MM.1S (cell line): ENCODE results near the gene TTL.
"Not testable (repeated sequence)": the region's sequence is repeated elsewhere in the genome, so short reads cannot be mapped to it uniquely, and the experiment has no call there.

Source experiments
- DNase-seq: peaks from one replicate; pipeline ENCODE4 v3.0.0-alpha.2; 2015
- H2AFZ ChIP-seq: fragments of 300-600 bp; sonication (generic); 2 replicates; pipeline ENCODE4 v1.6.0; 2016; ENCODE audit warnings: antibody characterized with exemption, low read length
- H3F3A ChIP-seq: fragments of 300-600 bp; sonication (generic); 2 replicates; pipeline ENCODE4 v1.6.1; 2016; ENCODE audit warnings: mild to moderate bottlenecking, antibody characterized with exemption, low read length, moderate library complexity, mixed read lengths; ENCODE audit not compliant: insufficient read depth
- H3K27ac ChIP-seq: fragments of 300-600 bp; sonication (generic); 2 replicates; pipeline ENCODE4 v1.5.1; 2016; ENCODE audit warnings: mild to moderate bottlenecking, low read length
- H3K27me3 ChIP-seq: fragments of 300-600 bp; sonication (generic); replicated peaks from 2 replicates; pipeline ENCODE4 v1.6.0; 2016; ENCODE audit warnings: low read length; ENCODE audit not compliant: insufficient read depth
- H3K36me3 ChIP-seq: fragments of 300-600 bp; sonication (generic); replicated peaks from 2 replicates; pipeline ENCODE4 v1.6.1; 2016; ENCODE audit warnings: mild to moderate bottlenecking, low read length, mixed read lengths; ENCODE audit not compliant: insufficient read depth
- H3K4me1 ChIP-seq: fragments of 300-600 bp; sonication (generic); 2 replicates; pipeline ENCODE4 v1.6.1; 2016; ENCODE audit warnings: low read length, mixed read lengths
- H3K4me2 ChIP-seq: fragments of 300-600 bp; sonication (generic); 2 replicates; pipeline ENCODE4 v1.6.0; 2016; ENCODE audit warnings: low read depth, low read length
- H3K4me3 ChIP-seq: fragments of 300-600 bp; sonication (generic); 2 replicates; pipeline ENCODE4 v1.5.1; 2016; ENCODE audit warnings: low read length, mixed read lengths
- H3K79me2 ChIP-seq: fragments of 300-600 bp; sonication (generic); 2 replicates; pipeline ENCODE4 v1.6.1; 2016; ENCODE audit warnings: mixed run types, low read length, mixed read lengths
- H3K9ac ChIP-seq: fragments of 300-600 bp; sonication (generic); 2 replicates; pipeline ENCODE4 v1.6.1; 2016; ENCODE audit warnings: low read length, mixed read lengths
- H3K9me2 ChIP-seq: fragments of 300-600 bp; sonication (generic); replicated peaks from 2 replicates; pipeline ENCODE4 v1.6.1; 2016; ENCODE audit warnings: mild to moderate bottlenecking, low read length, mixed read lengths; ENCODE audit not compliant: insufficient read depth
- H3K9me3 ChIP-seq: fragments of 300-600 bp; sonication (generic); replicated peaks from 2 replicates; pipeline ENCODE4 v1.6.1; 2016; ENCODE audit warnings: mild to moderate bottlenecking, low read length, mixed read lengths; ENCODE audit not compliant: insufficient read depth
- H4K20me1 ChIP-seq: fragments of 300-600 bp; sonication (generic); 2 replicates; pipeline ENCODE4 v1.6.1; 2016; ENCODE audit warnings: mild to moderate bottlenecking, low read length, moderate library complexity, mixed read lengths; ENCODE audit not compliant: insufficient read depth
- EZH2 ChIP-seq: fragments of 300-600 bp; sonication (generic); optimal IDR thresholded peaks from 2 replicates; pipeline ENCODE3; 2017; ENCODE audit warnings: low read depth, mild to moderate bottlenecking, antibody characterized with exemption, low read length, mixed read lengths
- EZH2phosphoT487 ChIP-seq: fragments of 300-600 bp; sonication (generic); IDR thresholded peaks from 2 replicates; pipeline ENCODE4 v1.6.1; 2018; ENCODE audit warnings: antibody characterized with exemption, low read length
- TF ChIP-seq, protein P1 (sequence below): fragments of 300-600 bp; sonication (generic); IDR thresholded peaks from 2 replicates; pipeline ENCODE4 v1.5.1; 2016; ENCODE audit warnings: antibody characterized with exemption, low read length, mixed read lengths

Gene TTL

DNA sequence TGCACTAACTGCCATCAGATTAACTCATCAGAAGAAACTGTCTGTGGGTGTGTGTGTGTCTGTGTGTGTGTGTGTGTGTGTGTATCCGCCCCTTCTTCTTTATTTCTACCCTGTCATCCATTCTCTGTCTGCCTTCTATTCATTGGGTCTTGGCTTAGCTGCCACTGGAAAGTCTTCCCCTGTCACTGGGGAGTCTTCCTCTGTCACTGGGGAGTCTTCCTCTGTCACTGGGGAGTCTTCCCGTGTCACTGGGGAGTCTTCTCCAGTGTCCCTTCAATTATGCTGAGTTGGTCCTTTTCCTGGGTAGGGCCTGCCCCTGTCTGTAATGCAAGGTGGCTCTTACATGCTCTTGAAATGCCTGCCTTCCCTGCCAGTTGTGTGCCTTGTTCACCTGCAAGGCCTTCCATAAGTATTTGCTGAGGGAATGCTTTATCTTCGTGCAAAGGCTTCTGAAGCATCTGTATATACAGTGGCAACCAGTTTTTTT, 41.4 kb downstream of the TTL start:
- no peak overlapping the region for H3K4me3 ChIP-seq
- TF ChIP-seq, protein P1, sequence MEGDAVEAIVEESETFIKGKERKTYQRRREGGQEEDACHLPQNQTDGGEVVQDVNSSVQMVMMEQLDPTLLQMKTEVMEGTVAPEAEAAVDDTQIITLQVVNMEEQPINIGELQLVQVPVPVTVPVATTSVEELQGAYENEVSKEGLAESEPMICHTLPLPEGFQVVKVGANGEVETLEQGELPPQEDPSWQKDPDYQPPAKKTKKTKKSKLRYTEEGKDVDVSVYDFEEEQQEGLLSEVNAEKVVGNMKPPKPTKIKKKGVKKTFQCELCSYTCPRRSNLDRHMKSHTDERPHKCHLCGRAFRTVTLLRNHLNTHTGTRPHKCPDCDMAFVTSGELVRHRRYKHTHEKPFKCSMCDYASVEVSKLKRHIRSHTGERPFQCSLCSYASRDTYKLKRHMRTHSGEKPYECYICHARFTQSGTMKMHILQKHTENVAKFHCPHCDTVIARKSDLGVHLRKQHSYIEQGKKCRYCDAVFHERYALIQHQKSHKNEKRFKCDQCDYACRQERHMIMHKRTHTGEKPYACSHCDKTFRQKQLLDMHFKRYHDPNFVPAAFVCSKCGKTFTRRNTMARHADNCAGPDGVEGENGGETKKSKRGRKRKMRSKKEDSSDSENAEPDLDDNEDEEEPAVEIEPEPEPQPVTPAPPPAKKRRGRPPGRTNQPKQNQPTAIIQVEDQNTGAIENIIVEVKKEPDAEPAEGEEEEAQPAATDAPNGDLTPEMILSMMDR: no peak
- TF ChIP-seq EZH2 (no peak), EZH2phosphoT487 (no peak)
- H3K9me2 ChIP-seq: no peaks in the 10 kb centered on the region
- no peaks in the 10 kb centered on the region for H3K79me2 ChIP-seq
- H3K9me3 ChIP-seq: no peaks in the 10 kb centered on the region
- H3K9ac ChIP-seq: no peak overlapping the region
- no peak for DNase-seq
- no peak overlapping the region for H3K27ac ChIP-seq
- no peaks in the 10 kb centered on the region for H4K20me1 ChIP-seq
- no peaks in the 10 kb centered on the region for H3K36me3 ChIP-seq
- H3K27me3 ChIP-seq: no peaks in the 10 kb centered on the region
- no peaks in the 10 kb centered on the region for H3F3A ChIP-seq
- no peaks in the 10 kb centered on the region for H3K4me1 ChIP-seq
- no peak overlapping the region for H2AFZ ChIP-seq
- H3K4me2 ChIP-seq: no peak overlapping the region

DNA sequence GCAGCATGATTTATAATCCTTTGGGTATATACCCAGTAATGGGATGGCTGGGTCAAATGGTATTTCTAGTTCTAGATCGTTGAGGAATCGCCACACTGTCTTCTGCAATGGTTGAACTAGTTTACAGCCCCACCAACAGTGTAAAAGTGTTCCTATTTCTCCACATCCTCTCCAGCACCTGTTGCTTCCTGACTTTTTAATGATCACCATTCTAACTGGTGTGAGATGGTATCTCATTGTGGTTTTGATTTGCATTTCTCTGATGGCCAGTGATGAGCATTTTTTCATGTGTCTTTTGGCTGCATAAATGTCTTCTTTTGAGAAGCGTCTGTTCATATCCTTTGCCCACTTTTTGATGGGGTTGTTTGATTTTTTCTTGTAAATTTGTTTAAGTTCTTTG, 42.3 kb downstream of the TTL start:
- H3K4me3 ChIP-seq, H3K9me3 ChIP-seq, DNase-seq, H3K27ac ChIP-seq, H3K27me3 ChIP-seq, H3K9ac ChIP-seq, H3K79me2 ChIP-seq, H3K4me2 ChIP-seq, H2AFZ ChIP-seq, H3F3A ChIP-seq, H4K20me1 ChIP-seq, H3K36me3 ChIP-seq, H3K4me1 ChIP-seq, H3K9me2 ChIP-seq: not testable (repeated sequence)

DNA sequence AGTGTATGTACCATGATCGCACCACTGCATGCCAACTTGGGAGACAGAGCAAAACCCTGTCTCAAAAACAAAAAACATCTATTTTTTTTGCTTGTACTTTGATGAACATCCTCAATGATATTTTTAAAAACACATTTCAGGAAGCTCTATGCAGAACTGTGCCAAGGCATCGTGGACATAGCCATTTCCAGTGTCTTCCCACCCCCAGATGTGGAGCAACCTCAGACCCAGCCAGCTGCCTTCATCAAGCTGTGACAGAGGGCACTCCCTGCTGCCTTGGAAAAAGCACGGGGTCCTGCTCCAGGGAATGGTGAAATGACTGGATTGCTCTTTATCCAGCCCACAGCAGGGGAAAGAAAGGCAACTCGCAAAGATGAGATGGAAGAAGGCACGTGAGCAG, 46.6 kb downstream of the TTL start:
- H3K36me3 ChIP-seq: no peaks in the 10 kb centered on the region
- H3K4me2 ChIP-seq: no peak overlapping the region
- no peaks in the 10 kb centered on the region for H4K20me1 ChIP-seq
- no peak overlapping the region for H2AFZ ChIP-seq
- no peak overlapping the region for H3K4me3 ChIP-seq
- no peaks in the 10 kb centered on the region for H3K9me3 ChIP-seq
- H3K9ac ChIP-seq: no peak overlapping the region
- no peaks in the 10 kb centered on the region for H3K9me2 ChIP-seq
- H3F3A ChIP-seq: no peaks in the 10 kb centered on the region
- H3K27me3 ChIP-seq: no peaks in the 10 kb centered on the region
- H3K79me2 ChIP-seq: no peaks in the 10 kb centered on the region
- TF ChIP-seq, protein P1: no peak
- TF ChIP-seq EZH2 (no peak), EZH2phosphoT487 (no peak)
- no peak for DNase-seq
- no peaks in the 10 kb centered on the region for H3K4me1 ChIP-seq
- no peak overlapping the region for H3K27ac ChIP-seq

DNA sequence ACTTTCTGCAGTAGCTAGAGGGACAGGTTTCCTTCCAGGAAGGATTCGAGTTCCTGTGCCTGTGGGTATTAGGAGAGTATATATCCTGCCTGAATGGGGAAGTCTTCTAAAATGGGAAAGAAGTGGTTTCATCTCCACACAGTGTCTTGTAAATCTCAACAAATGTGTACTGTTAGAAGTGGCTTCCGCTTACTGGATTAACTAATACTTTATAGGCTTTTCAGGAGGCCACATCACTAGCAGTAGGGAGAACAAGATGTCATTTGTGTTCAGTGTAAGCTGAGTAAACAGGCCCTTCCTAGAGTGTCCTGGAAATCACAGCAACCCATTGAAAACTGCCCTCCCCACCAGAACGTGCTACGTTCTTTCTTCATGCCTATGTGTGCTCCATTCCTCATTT, 47.8 kb downstream of the TTL start:
- H3K4me1 ChIP-seq: no peaks in the 10 kb centered on the region
- H3K4me2 ChIP-seq: no peak overlapping the region
- no peaks in the 10 kb centered on the region for H3F3A ChIP-seq
- DNase-seq: no peak
- no peaks in the 10 kb centered on the region for H3K9me3 ChIP-seq
- no peak overlapping the region for H3K27ac ChIP-seq
- no peak overlapping the region for H2AFZ ChIP-seq
- no peak overlapping the region for H3K9ac ChIP-seq
- H3K4me3 ChIP-seq: no peak overlapping the region
- H3K9me2 ChIP-seq: no peaks in the 10 kb centered on the region
- no peaks in the 10 kb centered on the region for H3K27me3 ChIP-seq
- no peaks in the 10 kb centered on the region for H3K79me2 ChIP-seq
- H4K20me1 ChIP-seq: no peaks in the 10 kb centered on the region
- no peaks in the 10 kb centered on the region for H3K36me3 ChIP-seq
- TF ChIP-seq, protein P1: no peak
- TF ChIP-seq EZH2phosphoT487 (no peak), EZH2 (no peak)
